Karpas-422 (cell line): Measurements from ENCODE around the gene ZNG1A. TPM values are rescaled to one million over a fixed set of nuclear protein-coding genes. Genes with fewer than 3 reads are reported as not detected.
"Not testable (repeated sequence)": the region's sequence is repeated elsewhere in the genome, so short reads cannot be mapped to it uniquely, and the experiment has no call there.

ENCODE experiments used
- DNase-seq: peaks from one replicate; pipeline ENCODE4 v3.0.0-alpha.2; 2015
- H2AFZ ChIP-seq: fragments of 200-600 bp; sonication (generic); 2 replicates; pipeline ENCODE4 v1.6.1; 2014; ENCODE audit warnings: antibody characterized with exemption, low read length, mixed read lengths
- H3K27ac ChIP-seq: fragments of 200-600 bp; sonication (generic); 2 replicates; pipeline ENCODE4 v1.5.1; 2014; ENCODE audit warnings: mild to moderate bottlenecking, low read length, moderate library complexity
- H3K27me3 ChIP-seq: fragments of 200-600 bp; sonication (generic); 2 replicates; pipeline ENCODE4 v1.6.1; 2014; ENCODE audit warnings: low read length, mixed read lengths
- H3K36me3 ChIP-seq: fragments of 200-600 bp; sonication (generic); 2 replicates; pipeline ENCODE4 v1.6.1; 2014; ENCODE audit warnings: low read length, mixed read lengths; ENCODE audit not compliant: insufficient read depth
- H3K4me1 ChIP-seq: fragments of 200-600 bp; sonication (generic); 2 replicates; pipeline ENCODE4 v1.6.1; 2014; ENCODE audit warnings: mild to moderate bottlenecking, low read length, mixed read lengths
- H3K4me2 ChIP-seq: fragments of 200-600 bp; sonication (generic); 2 replicates; pipeline ENCODE4 v1.6.1; 2014; ENCODE audit warnings: low read length, low read depth, mild to moderate bottlenecking; ENCODE audit not compliant: poor library complexity, severe bottlenecking
- H3K4me3 ChIP-seq: fragments of 200-600 bp; sonication (generic); 2 replicates; pipeline ENCODE4 v1.5.1; 2014; ENCODE audit warnings: mild to moderate bottlenecking, antibody characterized with exemption, low read length, mixed read lengths
- H3K79me2 ChIP-seq: fragments of 200-600 bp; sonication (generic); 2 replicates; pipeline ENCODE4 v1.6.1; 2014; ENCODE audit warnings: mild to moderate bottlenecking, low read length, mixed read lengths
- H3K9ac ChIP-seq: fragments of 200-600 bp; sonication (generic); 2 replicates; pipeline ENCODE4 v1.6.0; 2014; ENCODE audit warnings: low read length
- H3K9me2 ChIP-seq: fragments of 200-600 bp; sonication (generic), shearing (Covaris generic); replicated peaks from 2 replicates; pipeline ENCODE4 v1.6.0; 2014; ENCODE audit warnings: mild to moderate bottlenecking, low read length, moderate library complexity; ENCODE audit not compliant: insufficient read depth
- H3K9me3 ChIP-seq: fragments of 300-700, 200-600 bp; sonication (generic); 2 replicates; pipeline ENCODE4 v1.6.1; 2014; ENCODE audit warnings: low read length, mixed read lengths
- H4K20me1 ChIP-seq: fragments of 200-600 bp; sonication (generic); 2 replicates; pipeline ENCODE4 v1.6.1; 2014; ENCODE audit warnings: mild to moderate bottlenecking, antibody characterized with exemption, low read length, low read depth; ENCODE audit not compliant: insufficient read depth
- total RNA-seq: library from RNA; depleted of rRNA; stranded (reverse); fragments of >200 nt; shearing (Covaris generic); gene quantifications from 2 replicates; pipeline ENCODE4 v1.2.3, GENCODE V29; 2014; ENCODE audit warnings: low replicate concordance

ZNG1A gene
- total RNA-seq, 1 experiment from 2014 or later = 71.0 TPM

DNA sequence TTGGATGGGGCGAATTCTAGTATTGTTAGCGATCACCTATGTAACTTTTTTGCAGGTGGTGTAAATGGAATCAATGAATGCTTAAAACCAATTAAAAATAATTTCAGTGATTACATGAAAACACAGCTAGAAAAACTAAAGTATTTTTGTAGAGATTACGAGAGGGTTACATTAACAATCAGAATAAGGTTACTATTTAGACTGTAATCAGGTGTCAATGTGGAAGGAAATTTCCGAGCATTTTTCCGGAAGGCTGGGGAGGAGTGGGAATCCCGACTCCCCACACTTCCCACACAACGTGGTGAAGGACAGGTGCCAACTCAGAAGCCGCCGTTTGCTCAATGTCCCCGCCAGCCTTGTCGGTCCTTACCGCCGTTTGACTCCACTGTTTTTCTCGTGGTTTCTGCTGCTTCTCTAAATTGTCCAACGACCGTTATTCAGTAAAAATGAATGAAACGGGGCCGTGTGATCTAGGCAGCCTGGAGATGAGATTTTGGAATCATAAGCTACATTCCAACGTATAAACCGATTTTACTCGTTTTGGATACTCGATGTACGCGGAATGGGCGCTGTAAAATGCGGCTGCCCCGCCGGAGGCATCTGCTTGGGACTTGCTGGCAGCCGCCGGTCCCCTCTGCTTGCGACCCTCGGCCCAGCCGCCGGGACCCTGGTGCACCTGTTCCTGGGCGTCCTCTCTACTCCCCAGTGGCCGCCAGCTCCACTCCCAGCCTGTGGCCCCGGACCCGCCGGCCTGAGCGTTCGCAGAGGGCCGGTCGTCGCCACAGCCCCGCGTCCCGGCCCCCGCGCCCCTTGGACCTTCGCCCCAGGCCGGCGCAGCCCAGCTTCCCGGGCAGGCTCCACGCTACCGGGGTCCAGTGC lies 66.0 kb downstream of the ZNG1A start:
- not testable (repeated sequence) for H3K27me3 ChIP-seq, H3K4me2 ChIP-seq, DNase-seq, H3K79me2 ChIP-seq, H4K20me1 ChIP-seq, H3K9me3 ChIP-seq, H3K9me2 ChIP-seq, H3K36me3 ChIP-seq, H3K9ac ChIP-seq, H3K4me3 ChIP-seq, H3K4me1 ChIP-seq, H2AFZ ChIP-seq, H3K27ac ChIP-seq

DNA sequence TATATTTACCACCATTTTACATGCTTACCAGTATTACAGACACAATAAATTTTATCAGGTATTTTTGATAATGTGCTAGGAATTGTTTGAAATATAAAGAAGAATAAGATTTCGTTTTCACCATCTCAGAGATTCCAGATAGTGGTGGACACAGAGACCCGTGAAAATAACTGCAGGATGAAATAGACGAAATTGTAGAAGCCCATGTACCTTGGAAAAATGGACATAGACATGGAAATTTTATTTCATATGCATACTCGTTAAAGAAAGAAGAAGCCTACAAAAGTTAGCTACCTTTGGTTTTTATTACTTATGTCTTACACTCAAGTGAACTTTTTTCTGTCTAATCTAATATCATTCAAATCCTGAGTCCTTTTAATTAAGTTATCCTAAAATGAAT lies 68.2 kb downstream of the ZNG1A start:
- not testable (repeated sequence) for H3K79me2 ChIP-seq, H2AFZ ChIP-seq, H3K9me3 ChIP-seq, DNase-seq, H3K36me3 ChIP-seq, H3K4me1 ChIP-seq, H3K27me3 ChIP-seq, H3K27ac ChIP-seq, H4K20me1 ChIP-seq, H3K4me2 ChIP-seq, H3K4me3 ChIP-seq, H3K9ac ChIP-seq, H3K9me2 ChIP-seq

DNA sequence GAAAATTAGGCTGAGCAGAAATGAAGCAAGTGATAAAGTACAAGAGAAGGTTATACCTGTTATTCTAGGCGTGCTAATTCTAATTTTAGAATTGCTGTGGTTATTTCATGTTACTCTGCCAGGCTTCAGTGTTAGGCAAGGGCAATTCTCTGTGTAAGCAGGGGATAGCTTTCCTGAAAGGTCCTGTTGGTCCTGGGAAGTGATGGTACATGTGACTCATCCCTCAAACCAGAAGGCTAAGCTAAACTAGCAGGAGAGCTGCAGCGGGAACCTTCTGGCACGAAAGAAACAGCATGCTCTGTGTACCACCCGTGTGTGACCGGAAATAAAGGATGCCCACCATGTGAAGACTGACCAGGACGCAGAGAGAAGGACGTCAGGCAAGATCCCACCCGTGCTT lies 69.3 kb downstream of the ZNG1A start:
- not testable (repeated sequence) for H3K4me1 ChIP-seq, H3K9me3 ChIP-seq, H3K36me3 ChIP-seq, H3K4me2 ChIP-seq, H4K20me1 ChIP-seq, H3K9me2 ChIP-seq, H3K79me2 ChIP-seq, H3K9ac ChIP-seq, H3K4me3 ChIP-seq, H3K27me3 ChIP-seq, DNase-seq, H2AFZ ChIP-seq, H3K27ac ChIP-seq

DNA sequence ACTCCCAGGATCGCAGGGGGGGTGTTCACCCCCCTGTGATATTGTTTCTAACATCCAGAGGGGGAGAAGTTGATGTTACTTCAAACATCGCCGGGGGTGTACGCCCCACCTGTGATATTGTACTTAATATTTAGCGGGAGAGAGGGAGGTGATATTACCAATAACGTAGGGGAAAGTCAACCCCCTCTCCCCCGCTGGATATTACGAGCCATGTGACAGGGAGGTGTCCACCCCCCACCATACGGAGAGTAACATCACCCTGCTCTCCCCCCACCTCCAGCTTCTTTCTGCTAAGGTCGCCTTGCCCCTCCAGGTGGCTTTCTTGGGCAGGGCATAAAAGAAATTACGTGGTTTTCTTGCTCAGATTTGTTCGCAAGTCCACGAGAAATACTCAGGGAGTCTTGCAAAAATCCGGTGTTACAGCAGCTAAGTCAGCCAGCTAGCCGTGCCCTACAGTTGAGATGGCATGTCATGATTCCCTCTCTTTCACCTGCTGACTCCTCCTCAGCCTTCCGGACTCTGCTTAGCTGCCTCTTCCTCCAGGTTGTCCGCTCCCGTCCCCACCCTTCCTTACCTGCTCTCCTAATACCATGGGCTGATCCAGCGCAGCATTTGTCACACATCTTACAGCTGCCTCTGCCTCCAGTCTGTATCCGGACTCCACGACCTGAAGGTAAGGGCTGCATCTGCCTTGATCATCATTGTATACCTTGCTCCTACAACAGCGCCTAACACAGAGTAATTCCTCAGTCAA lies 69.9 kb downstream of the ZNG1A start:
- H2AFZ ChIP-seq, H3K9me2 ChIP-seq, H3K27me3 ChIP-seq, H4K20me1 ChIP-seq, H3K9ac ChIP-seq, H3K79me2 ChIP-seq, H3K27ac ChIP-seq, H3K4me2 ChIP-seq, H3K9me3 ChIP-seq, H3K36me3 ChIP-seq, DNase-seq, H3K4me3 ChIP-seq, H3K4me1 ChIP-seq: not testable (repeated sequence)

DNA sequence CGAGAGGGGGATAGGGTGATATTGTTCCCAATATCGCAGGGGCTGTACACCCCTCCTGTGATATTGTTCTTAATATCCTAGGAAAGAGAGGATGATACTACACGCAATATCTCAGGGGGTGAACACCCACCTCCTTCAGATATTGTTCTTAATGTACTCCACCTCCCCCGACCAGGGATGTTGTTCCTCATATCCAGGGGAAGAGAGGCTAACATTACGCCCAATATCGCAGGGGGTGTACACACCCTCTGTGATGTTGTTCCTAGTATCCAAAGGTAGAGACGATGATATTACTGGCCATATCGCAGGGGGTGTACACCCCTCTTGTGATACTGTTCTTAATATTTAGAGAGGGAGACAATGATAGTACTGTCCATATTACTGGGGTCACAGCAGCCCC lies 72.9 kb downstream of the ZNG1A start:
- H3K36me3 ChIP-seq, H3K27ac ChIP-seq, H3K4me2 ChIP-seq, H3K9me3 ChIP-seq, H3K9ac ChIP-seq, H3K9me2 ChIP-seq, H3K79me2 ChIP-seq, H3K4me1 ChIP-seq, H3K4me3 ChIP-seq, H4K20me1 ChIP-seq, DNase-seq, H2AFZ ChIP-seq, H3K27me3 ChIP-seq: not testable (repeated sequence)

DNA sequence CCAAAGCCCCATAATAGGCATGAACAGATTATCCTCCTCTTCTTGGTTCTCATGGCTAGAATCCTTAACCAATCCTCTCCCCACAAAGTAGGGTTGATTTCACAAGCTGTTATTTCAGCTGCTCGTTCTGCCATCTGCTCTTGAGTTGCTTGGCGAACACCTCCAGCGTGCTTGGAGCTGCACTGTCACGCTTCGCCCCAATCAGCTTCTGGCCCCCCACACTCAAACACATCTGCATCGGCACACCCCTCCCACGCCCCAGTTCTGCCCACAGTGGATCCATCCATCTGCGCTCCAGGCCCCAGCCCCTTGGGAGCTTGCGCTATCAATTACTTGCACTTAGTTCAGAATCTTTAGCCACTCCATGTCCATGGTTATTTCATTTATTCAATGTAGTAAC lies 78.4 kb downstream of the ZNG1A start:
- not testable (repeated sequence) for DNase-seq, H2AFZ ChIP-seq, H3K79me2 ChIP-seq, H3K27ac ChIP-seq, H3K36me3 ChIP-seq, H3K4me1 ChIP-seq, H3K9me2 ChIP-seq, H3K4me3 ChIP-seq, H4K20me1 ChIP-seq, H3K9me3 ChIP-seq, H3K9ac ChIP-seq, H3K4me2 ChIP-seq, H3K27me3 ChIP-seq

DNA sequence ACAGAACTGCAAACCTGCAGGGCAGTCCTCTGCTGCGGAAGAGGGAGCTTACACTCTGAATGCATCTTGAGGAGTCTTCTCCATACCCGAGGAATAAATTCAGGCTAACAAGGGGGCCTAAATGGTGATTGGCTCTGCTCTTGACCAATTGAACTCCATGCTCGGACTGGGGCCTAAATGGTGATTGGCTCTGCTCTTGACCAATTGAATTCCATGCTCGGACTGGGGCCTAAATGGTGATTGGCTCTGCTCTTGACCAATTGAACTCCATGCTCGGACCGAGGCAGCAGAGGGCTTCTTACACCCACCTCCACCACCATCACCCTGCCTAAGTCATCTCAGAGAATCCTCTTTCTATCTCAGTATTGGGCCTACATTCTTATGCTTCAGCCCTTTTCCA lies 79.0 kb downstream of the ZNG1A start:
- H3K79me2 ChIP-seq, H3K4me3 ChIP-seq, H3K27me3 ChIP-seq: not testable (repeated sequence)

DNA sequence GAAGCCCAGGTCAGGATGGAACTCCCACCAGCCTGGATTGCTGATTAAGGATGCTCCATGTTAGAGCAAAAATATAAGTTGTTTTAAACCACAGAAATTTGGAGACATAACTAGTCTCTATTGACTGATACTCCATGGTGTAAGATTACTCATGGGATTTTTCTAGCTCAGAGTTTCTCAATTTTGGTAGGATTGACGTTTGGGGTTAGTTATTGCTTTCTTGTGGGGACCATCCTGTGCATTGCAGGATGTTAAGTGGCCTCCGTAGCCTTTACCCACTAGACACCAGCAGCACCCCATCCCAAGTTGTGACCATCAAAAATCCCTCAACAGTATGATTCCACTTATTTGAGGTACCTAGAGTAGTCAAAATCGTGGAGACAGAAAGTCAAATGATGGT lies 80.1 kb downstream of the ZNG1A start:
- H3K4me2 ChIP-seq, H3K4me3 ChIP-seq, H3K79me2 ChIP-seq, H3K9ac ChIP-seq, H3K27ac ChIP-seq, H4K20me1 ChIP-seq, DNase-seq, H3K27me3 ChIP-seq, H3K9me3 ChIP-seq, H3K36me3 ChIP-seq, H2AFZ ChIP-seq, H3K9me2 ChIP-seq, H3K4me1 ChIP-seq: not testable (repeated sequence)

More for the DNA sequence above, 79.0 kb downstream of the ZNG1A start:
- not testable (repeated sequence) for H3K36me3 ChIP-seq, H3K4me2 ChIP-seq, H3K9me2 ChIP-seq, H3K9me3 ChIP-seq, H3K4me1 ChIP-seq, H4K20me1 ChIP-seq, H2AFZ ChIP-seq, H3K27ac ChIP-seq, H3K9ac ChIP-seq
- peak; percentile 41 for DNase-seq
